ENCODE data around the gene CADPS2. TPM values are rescaled to one million over a fixed set of nuclear protein-coding genes. Genes with fewer than 3 reads are reported as not detected.

Gene CADPS2
- total RNA-seq, 8 experiments from 2014 or later: 1.3 to 89.1 (median 3.1) TPM

DNA sequence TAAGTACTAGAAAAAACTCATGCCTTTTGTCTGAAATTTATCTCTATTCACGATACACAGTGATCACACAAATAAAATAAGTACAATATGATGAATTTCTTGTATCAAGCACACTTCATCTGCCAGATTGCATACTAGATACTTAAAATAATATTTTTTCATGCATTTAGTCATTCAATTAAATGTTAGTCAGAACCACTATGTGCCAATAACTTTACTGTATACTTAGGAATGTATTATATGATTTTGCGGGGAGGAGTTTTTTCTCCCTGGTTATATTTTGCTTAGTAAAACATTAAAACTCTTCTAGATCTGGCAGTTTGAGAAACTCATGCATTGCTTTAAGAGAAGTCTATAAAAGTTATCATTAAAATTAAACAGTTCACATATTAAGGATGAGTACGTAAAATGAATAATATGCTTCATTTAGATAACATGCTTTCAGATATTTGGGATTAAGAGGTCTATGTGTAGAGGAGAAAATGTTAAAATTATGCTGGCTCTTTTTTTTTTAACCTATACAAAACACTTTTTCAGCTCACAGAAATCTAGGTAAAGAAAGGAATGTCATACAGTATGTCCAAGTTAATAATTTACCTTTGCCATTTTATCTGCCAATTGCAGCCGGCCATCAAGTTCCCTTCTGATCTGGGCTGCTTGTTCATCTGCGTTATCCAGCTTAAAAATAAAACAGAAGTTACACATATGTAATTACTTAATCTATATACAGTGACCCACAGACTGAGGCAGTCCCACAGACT lies 257.4 kb downstream of the CADPS2 start:
- Histone ChIP-seq H3K27ac (no peak overlapping the region), H3K4me3 (no peak overlapping the region), H3K4me1 (replicated peaks in 1 of 2) (no peaks in the 10 kb centered on the region)
- in situ Hi-C loops (cut with MboI; ENCODE audit: low pct_unique_long_range_greater_than_20kb in 2 of 9, low sequenced_read_pairs in 9 of 9, unreplicated experiment in 9 of 9): no loop called here
- 62 to 100% (median 87%) methylated on average over 1 to 5 of the region's 5 CpGs for WGBS, 10 experiments
- ATAC-seq (replicated peaks in 6 of 8): no peak

DNA sequence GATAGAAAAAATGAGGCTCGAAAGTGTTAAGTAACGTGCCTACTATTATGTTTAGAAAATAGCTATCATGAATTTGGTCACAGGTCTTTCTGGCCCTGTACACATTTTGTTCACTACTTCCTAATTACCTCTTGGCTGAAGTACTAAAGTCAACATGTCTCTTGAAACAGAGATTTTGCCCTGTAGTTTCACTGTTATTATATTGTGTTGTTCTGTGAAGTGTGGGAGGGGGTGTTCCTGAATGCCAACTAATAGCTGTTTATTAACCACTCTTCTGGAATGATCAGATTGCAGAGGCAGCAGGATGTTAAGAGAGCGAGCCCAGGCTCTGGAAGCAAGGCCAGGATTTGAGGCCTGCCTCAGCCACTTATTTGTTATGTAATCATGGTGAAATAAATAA lies 259.5 kb downstream of the CADPS2 start:
- Histone ChIP-seq H3K27ac (no peak overlapping the region), H3K4me1 (replicated peaks in 1 of 2) (no peaks in the 10 kb centered on the region), H3K4me3 (no peak overlapping the region)
- 20 to 96% (median 61%) methylated on average over 2 to 3 of the region's 3 CpGs; no CpG with 5 or more reads in 2 of the 10 experiments for WGBS, 10 experiments
- no peak for ATAC-seq (replicated peaks in 6 of 8)
- in situ Hi-C loops (cut with MboI; ENCODE audit: low pct_unique_long_range_greater_than_20kb in 2 of 9, low sequenced_read_pairs in 9 of 9, unreplicated experiment in 9 of 9): no loop called here

DNA sequence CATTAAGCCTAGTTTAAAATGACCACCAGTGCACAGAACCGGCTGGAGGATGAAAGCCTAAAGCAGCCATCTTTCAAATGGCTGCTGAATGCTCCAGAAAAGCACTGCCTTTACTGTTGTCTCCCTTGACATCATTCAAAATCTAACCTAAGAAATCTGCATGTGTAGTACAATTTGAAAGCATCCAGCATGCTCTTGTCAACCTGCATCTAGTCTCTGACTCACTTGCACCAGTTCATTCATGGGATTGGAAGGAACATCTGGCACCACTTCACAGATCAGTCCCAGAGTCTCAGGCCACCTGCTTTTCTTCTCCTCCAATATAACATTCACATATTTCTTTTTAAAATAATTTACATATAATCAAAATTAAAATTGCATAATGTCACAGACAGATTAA lies 263.6 kb downstream of the CADPS2 start:
- ATAC-seq (replicated peaks in 6 of 8): no peak
- in situ Hi-C loops (cut with MboI; ENCODE audit: low pct_unique_long_range_greater_than_20kb in 2 of 9, low sequenced_read_pairs in 9 of 9, unreplicated experiment in 9 of 9): no loop called here
- H3K27ac ChIP-seq: no peak overlapping the region
- H3K4me1 ChIP-seq (replicated peaks in 1 of 2): no peaks in the 10 kb centered on the region
- H3K4me3 ChIP-seq: no peak overlapping the region
- 17 to 100% (median 81%) methylated on average over 1 of the region's 1 CpG; no CpG with 5 or more reads in 4 of the 10 experiments for WGBS, 10 experiments

DNA sequence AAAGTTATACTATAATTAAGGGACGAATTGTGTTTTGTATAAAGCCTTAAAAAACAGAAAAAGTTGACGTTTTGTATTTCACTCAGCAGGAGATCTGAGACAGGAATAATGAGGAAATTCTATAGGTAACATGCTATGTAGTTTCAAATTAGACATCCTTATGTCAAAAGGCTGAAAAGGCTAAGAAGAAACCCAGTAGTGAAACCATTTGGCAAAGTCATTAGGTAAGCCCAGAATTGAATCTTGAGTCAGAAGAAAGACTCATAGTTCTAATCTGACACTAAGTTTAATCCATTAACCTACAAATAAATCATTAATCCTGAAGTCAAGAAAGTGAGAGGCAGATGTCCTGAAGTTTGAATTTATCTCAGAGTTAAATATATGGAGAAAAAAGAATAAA lies 266.6 kb downstream of the CADPS2 start:
- ATAC-seq (replicated peaks in 6 of 8): no peak
- Histone ChIP-seq H3K4me1 (replicated peaks in 1 of 2) (no peaks in the 10 kb centered on the region), H3K4me3 (no peak overlapping the region), H3K27ac (no peak overlapping the region)
- WGBS, 10 experiments: 6 to 84% (median 75%) methylated on average over 2 of the region's 2 CpGs; no CpG with 5 or more reads in 1 of the 10 experiments
- in situ Hi-C loops (cut with MboI; ENCODE audit: low pct_unique_long_range_greater_than_20kb in 2 of 9, low sequenced_read_pairs in 9 of 9, unreplicated experiment in 9 of 9): no loop called here

DNA sequence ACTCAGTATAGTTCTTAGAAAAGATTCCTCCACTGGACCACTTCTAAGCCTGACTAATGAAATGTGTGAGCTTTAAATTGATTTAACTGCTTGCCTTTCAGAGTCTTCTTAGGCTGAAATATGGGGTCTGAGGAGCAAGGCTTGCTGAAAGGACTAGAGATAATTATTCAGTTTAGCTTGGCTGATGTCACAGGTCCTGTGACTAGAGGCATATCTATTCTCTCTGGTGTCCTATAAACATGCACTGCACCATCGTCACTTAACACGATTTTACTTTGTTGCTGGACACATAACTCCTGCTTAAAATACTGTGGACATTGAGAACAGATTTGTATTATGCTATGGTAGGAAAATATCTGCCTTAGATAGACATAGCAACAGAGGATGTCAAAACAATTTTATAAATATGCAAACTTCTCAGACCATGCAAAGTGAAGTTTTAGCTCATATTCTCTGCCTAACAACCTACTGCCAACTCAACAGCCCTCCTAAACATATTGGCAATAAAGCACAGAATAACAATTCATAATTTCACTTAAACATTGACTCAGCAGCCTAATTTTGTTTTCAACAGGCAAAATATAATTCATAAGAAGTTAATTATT lies 267.6 kb downstream of the CADPS2 start:
- Histone ChIP-seq H3K4me1 (replicated peaks in 1 of 2) (no peaks in the 10 kb centered on the region), H3K4me3 (no peak overlapping the region), H3K27ac (no peak overlapping the region)
- ATAC-seq (replicated peaks in 6 of 8): peak in 5 of 8 experiments; percentile 68 to 100 (median 86)
- in situ Hi-C loops (cut with MboI; ENCODE audit: low pct_unique_long_range_greater_than_20kb in 2 of 9, low sequenced_read_pairs in 9 of 9, unreplicated experiment in 9 of 9): no loop called here
- 40 to 92% (median 67%) methylated on average over 1 to 2 of the region's 2 CpGs; no CpG with 5 or more reads in 4 of the 10 experiments for WGBS, 10 experiments

DNA sequence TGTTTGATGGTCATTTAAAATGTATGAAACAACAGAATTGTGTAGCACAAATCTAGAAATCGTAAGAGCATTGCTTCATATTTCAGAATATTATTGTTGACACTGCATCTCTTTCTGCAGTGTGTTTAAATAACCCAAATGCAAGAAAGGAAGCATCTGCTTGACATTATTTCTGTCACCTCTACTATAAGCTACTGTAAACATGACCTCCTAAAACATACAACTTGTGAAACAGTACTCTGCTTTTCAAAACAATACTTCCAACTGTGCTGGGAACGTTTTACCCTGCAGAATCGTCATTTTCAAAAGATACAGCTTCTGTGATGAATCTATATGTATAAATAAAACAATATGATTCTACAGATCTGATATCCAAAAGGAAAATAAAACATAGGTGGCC lies 269.3 kb downstream of the CADPS2 start:
- Histone ChIP-seq H3K4me3 (no peak overlapping the region), H3K4me1 (replicated peaks in 1 of 2) (no peaks in the 10 kb centered on the region), H3K27ac (no peak overlapping the region)
- no peak for ATAC-seq (replicated peaks in 6 of 8)
- in situ Hi-C loops (cut with MboI; ENCODE audit: low pct_unique_long_range_greater_than_20kb in 2 of 9, low sequenced_read_pairs in 9 of 9, unreplicated experiment in 9 of 9): no loop called here
- WGBS, 10 experiments: 0 to 92% (median 78%) methylated on average over 2 to 3 of the region's 3 CpGs

DNA sequence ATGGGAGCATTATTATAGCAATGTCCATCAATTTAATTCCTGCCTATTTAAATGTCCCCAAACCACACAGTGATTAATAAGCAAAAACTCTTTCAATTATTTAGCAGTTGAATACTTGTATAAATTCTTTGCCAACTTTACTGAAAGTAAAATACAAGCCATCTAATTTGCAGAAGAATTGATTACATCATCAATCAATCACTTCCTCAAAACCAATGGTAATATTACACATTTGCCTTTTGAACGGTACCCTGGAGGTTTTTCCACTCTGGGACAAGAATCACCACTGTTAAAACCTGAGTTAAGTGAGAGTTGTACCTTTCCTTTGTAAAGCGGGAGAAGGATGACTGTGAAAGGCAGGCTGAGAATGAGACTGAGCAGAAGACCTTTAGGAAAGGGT lies 280.3 kb downstream of the CADPS2 start:
- Histone ChIP-seq H3K27ac (no peak overlapping the region), H3K4me3 (no peak overlapping the region), H3K4me1 (replicated peaks in 1 of 2) (no peaks in the 10 kb centered on the region)
- in situ Hi-C loops (cut with MboI; ENCODE audit: low pct_unique_long_range_greater_than_20kb in 2 of 9, low sequenced_read_pairs in 9 of 9, unreplicated experiment in 9 of 9): no loop called here
- no peak for ATAC-seq (replicated peaks in 6 of 8)
- WGBS, 10 experiments: 47 to 100% (median 82%) methylated on average over 1 to 2 of the region's 2 CpGs; no CpG with 5 or more reads in 2 of the 10 experiments

DNA sequence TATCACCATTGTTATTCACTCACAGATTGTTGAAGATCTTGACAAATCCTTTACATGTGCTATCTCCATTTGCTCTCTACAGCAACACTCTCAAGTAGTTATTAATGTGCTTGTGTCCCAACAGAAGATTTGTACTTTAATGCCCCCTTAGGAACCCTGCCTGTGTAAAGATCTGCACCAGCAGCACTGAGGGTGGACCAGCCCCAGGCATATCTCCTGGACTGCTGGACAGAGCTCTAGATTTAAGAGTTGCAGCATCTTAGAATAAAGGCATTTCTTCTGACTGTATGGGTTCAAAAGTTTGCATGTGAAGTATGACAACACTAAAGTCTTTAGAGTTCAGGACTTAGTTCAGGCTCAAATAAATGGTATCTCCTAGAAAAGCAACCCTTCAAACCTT lies 282.0 kb downstream of the CADPS2 start:
- Histone ChIP-seq H3K4me3 (no peak overlapping the region), H3K4me1 (replicated peaks in 1 of 2) (no peaks in the 10 kb centered on the region), H3K27ac (no peak overlapping the region)
- no peak for ATAC-seq (replicated peaks in 6 of 8)
- in situ Hi-C loops (cut with MboI; ENCODE audit: low pct_unique_long_range_greater_than_20kb in 2 of 9, low sequenced_read_pairs in 9 of 9, unreplicated experiment in 9 of 9): no loop called here

DNA sequence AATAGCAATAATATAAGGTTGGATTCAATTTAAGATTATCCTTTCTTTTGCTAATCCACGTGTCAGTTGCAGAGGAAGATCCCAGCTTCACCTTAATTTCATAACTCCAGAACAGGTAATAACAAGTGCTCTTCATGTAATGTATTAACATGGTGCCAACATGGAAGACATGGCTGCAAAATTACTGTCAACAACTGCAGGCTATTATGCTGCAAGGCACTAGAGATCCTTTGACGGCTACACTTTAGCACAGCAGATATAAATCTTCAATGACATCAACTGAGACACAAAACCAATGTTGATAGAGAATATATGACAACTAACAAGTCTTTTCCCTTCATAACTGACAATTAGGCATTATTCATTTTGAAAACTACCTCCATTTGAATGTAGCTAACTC lies 283.5 kb downstream of the CADPS2 start:
- in situ Hi-C loops (cut with MboI; ENCODE audit: low pct_unique_long_range_greater_than_20kb in 2 of 9, low sequenced_read_pairs in 9 of 9, unreplicated experiment in 9 of 9): no loop called here
- Histone ChIP-seq H3K4me3 (no peak overlapping the region), H3K4me1 (replicated peaks in 1 of 2) (no peaks in the 10 kb centered on the region), H3K27ac (no peak overlapping the region)
- 0 to 94% (median 67%) methylated on average over 1 to 2 of the region's 2 CpGs; no CpG with 5 or more reads in 1 of the 10 experiments for WGBS, 10 experiments
- peak in 1 of 8 experiments; percentile 17 for ATAC-seq (replicated peaks in 6 of 8)

DNA sequence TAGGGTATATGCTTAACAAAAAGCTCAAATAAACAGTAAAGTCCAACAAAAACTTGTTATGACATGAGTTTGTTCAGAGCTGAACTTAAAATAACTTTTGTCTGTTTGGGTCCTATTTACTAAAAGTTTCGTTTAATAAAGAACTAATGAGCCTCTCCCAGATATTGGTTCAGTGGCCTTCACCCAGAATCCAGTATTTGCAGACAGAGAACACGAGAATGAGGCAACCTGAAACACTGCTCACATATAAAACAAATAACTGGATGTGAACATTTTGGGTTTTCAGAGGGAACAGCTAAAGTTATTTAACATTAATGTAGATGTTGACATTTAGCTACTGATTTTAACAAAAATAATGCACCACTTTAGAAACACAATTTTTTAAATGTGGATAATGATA lies 285.6 kb downstream of the CADPS2 start:
- in situ Hi-C loops (cut with MboI; ENCODE audit: low pct_unique_long_range_greater_than_20kb in 2 of 9, low sequenced_read_pairs in 9 of 9, unreplicated experiment in 9 of 9): no loop called here
- H3K4me3 ChIP-seq: no peak overlapping the region
- no peaks in the 10 kb centered on the region for H3K4me1 ChIP-seq (replicated peaks in 1 of 2)
- no peak for ATAC-seq (replicated peaks in 6 of 8)
- 0 to 94% (median 40%) methylated on average over 1 to 2 of the region's 2 CpGs; no CpG with 5 or more reads in 1 of the 10 experiments for WGBS, 10 experiments
- H3K27ac ChIP-seq: no peak overlapping the region

DNA sequence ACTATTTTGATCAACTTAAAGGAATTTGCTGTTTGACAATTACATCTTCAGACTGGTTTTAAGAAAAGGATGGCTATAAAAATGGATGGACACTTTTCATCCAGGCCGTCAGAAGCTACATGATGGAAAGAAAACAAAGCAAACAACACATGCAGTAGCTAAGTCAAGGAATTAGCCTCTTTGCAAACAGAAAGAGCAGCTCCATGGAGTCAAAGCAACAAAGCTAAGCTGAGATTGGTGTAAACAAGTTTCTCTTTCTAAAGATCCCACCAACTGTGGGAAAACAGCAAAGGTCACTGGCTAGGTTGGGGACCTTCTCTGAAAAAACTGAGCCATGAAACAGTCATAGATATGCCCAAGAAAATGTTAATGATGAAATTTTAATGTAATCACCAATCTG lies 286.2 kb downstream of the CADPS2 start:
- H3K4me1 ChIP-seq (replicated peaks in 1 of 2): no peaks in the 10 kb centered on the region
- in situ Hi-C loops (cut with MboI; ENCODE audit: low pct_unique_long_range_greater_than_20kb in 2 of 9, low sequenced_read_pairs in 9 of 9, unreplicated experiment in 9 of 9): no loop called here
- peak in 1 of 8 experiments; percentile 84 for ATAC-seq (replicated peaks in 6 of 8)
- WGBS, 10 experiments: 9 to 100% (median 54%) methylated on average over 1 of the region's 1 CpG; no CpG with 5 or more reads in 4 of the 10 experiments
- no peak overlapping the region for H3K4me3 ChIP-seq
- H3K27ac ChIP-seq: no peak overlapping the region

DNA sequence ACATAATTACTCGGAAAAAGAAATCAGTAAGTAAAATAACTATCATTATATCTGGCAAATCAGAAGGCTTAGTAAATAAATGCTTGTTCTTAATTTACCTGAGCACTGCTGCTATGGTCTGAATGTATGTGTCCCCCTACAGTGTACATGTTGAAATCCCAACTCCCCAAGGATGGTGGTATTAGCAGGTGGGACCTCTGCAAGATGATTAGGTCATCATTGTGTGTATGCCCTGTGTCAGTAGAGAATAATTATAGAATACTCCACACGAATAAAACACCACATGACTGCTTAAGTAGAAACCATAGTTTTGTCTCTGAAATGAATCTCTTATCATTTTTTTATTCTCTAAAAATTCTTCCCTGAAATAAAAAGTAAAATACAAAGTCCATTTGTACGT lies 289.0 kb downstream of the CADPS2 start:
- Histone ChIP-seq H3K4me3 (no peak overlapping the region), H3K4me1 (replicated peaks in 1 of 2) (no peaks in the 10 kb centered on the region), H3K27ac (no peak overlapping the region)
- in situ Hi-C loops (cut with MboI; ENCODE audit: low pct_unique_long_range_greater_than_20kb in 2 of 9, low sequenced_read_pairs in 9 of 9, unreplicated experiment in 9 of 9): no loop called here
- ATAC-seq (replicated peaks in 6 of 8): peak in 1 of 8 experiments; percentile 20
- 12 to 92% (median 76%) methylated on average over 1 to 3 of the region's 3 CpGs for WGBS, 10 experiments

DNA sequence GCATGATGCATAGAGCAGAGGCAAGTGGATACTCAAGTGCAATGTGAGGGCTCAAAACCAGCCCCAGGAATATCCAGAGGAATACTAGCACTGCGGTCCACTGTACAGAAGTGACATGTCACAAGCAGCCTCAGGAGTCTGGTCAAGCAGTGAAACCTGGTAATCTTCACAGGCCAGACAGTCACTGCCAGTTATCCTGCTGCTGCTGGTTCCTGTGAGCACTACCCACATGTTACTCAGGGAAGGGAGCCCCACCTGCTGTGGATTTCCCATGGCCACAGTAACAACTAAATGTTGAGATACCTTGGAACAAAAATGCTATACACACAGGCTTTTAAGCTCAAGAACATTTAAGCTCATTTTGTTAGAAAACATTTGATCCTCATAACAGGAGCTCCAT lies 290.4 kb downstream of the CADPS2 start:
- 67 to 100% (median 87%) methylated on average over 1 of the region's 1 CpG; no CpG with 5 or more reads in 6 of the 10 experiments for WGBS, 10 experiments
- no peaks in the 10 kb centered on the region for H3K4me1 ChIP-seq (replicated peaks in 1 of 2)
- in situ Hi-C loops (cut with MboI; ENCODE audit: low pct_unique_long_range_greater_than_20kb in 2 of 9, low sequenced_read_pairs in 9 of 9, unreplicated experiment in 9 of 9): no loop called here
- ATAC-seq (replicated peaks in 6 of 8): no peak
- H3K4me3 ChIP-seq: no peak overlapping the region
- H3K27ac ChIP-seq: no peak overlapping the region

DNA sequence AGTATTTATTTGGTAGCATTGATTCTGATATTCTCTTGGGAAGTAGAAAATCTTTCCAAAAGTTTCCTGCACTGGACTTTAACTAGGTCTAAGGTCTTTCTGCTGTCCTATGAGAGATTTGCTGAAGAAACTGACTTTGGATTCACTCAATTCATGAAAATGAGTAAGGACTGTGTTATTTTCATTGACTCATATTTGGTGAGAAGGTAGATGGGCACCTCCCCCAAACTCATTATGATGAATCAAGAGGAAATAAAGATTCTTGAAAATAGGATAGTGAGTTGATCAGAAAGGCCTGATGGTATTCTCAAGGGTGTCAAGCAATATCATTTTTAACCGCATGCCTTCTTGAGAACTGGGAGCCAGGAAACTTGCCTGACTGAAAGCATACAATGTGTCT lies 297.6 kb downstream of the CADPS2 start:
- in situ Hi-C loops (cut with MboI; ENCODE audit: low pct_unique_long_range_greater_than_20kb in 2 of 9, low sequenced_read_pairs in 9 of 9, unreplicated experiment in 9 of 9): no loop called here
- WGBS, 10 experiments: 60 to 100% (median 100%) methylated on average over 1 of the region's 1 CpG; no CpG with 5 or more reads in 5 of the 10 experiments
- no peak overlapping the region for H3K4me3 ChIP-seq
- H3K27ac ChIP-seq: no peak overlapping the region
- ATAC-seq (replicated peaks in 6 of 8): no peak
- no peaks in the 10 kb centered on the region for H3K4me1 ChIP-seq (replicated peaks in 1 of 2)
